ENCODE results near the gene RBFOX2.
A peak's percentile ranks its signal among the peaks of the same experiment; 100 is the strongest.

The RBFOX2 gene

DNA sequence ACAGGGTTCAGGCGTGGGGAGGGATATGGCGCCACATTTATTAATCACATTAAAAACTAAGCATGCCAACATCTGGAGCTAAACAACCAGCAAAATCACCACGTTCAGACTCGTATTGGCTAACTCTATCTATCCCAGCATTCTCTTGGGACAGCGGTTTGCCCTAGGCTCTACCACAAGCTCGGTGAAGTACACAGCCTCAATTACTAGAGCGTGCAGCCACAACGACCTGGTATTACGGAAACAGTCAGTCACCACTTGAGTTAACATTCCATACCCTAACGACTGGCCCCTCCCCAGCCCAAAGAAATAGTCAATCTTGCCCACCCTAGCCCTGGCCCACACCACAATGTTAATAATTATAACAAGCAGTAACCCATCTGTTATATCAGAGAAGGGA lies 278.8 kb downstream of the RBFOX2 start:
- CTCF ChIA-PET = interaction anchor here (0.8 kb wide), 1 partner anchor 122 kb away, joined by 3 read pairs; no protein-coding TSS in a partner anchor
- POLR2A ChIA-PET = no interaction called here
- TF ChIP-seq, protein P1, sequence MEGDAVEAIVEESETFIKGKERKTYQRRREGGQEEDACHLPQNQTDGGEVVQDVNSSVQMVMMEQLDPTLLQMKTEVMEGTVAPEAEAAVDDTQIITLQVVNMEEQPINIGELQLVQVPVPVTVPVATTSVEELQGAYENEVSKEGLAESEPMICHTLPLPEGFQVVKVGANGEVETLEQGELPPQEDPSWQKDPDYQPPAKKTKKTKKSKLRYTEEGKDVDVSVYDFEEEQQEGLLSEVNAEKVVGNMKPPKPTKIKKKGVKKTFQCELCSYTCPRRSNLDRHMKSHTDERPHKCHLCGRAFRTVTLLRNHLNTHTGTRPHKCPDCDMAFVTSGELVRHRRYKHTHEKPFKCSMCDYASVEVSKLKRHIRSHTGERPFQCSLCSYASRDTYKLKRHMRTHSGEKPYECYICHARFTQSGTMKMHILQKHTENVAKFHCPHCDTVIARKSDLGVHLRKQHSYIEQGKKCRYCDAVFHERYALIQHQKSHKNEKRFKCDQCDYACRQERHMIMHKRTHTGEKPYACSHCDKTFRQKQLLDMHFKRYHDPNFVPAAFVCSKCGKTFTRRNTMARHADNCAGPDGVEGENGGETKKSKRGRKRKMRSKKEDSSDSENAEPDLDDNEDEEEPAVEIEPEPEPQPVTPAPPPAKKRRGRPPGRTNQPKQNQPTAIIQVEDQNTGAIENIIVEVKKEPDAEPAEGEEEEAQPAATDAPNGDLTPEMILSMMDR (IDR thresholded peaks at IDR 0.05; ENCODE audit: control extremely low read depth, extremely low read depth, low read depth, missing control alignments) = no peak
- peak; percentile 30 for DNase-seq (ENCODE audit: extremely low spot score)

DNA sequence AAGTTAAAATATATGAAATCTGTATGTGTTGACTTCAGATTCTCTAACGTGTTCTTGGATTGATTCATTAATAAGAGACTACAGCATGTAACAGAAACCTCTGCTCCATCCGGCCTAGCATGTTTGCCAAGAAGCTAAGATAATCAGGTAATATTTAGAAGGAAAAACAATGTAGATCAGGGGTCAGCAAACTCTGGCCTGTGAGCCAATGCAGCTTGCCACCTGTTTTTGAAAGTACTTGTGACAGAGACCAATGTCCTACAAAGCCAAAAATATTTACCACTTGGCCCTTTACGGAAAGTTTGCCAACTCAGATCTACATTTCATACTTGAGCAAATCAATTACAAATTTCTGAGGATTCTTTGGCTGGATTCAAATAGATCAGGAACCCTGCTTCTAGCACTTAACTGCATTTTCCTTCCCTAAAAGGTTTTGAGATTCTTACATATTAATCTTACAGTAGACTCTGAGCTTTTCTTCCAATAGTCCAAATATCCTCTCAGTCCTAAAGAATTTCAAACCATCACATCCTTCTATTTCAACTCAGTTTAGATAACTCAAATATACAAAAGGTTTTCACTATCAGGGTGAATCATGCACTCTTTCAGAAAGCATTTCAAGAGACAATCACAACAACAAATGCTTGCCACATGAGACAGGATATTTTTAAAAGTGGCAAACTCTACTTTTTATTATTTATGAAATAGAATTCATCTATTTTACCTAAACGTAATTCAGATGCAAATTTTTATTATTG lies 281.5 kb downstream of the RBFOX2 start:
- DNase-seq (ENCODE audit: extremely low spot score) = no peak
- TF ChIP-seq, protein P1 (IDR thresholded peaks at IDR 0.05; ENCODE audit: control extremely low read depth, extremely low read depth, low read depth, missing control alignments) = no peak
- POLR2A ChIA-PET = no interaction called here
- CTCF ChIA-PET = no interaction called here

GRCh38 chr22:35746248-35746647 lies 282.4 kb downstream of the RBFOX2 start:
- DNase-seq (ENCODE audit: extremely low spot score) = no peak
- TF ChIP-seq, protein P1 (IDR thresholded peaks at IDR 0.05; ENCODE audit: control extremely low read depth, extremely low read depth, low read depth, missing control alignments) = no peak
- POLR2A ChIA-PET = no interaction called here
- CTCF ChIA-PET = no interaction called here

DNA sequence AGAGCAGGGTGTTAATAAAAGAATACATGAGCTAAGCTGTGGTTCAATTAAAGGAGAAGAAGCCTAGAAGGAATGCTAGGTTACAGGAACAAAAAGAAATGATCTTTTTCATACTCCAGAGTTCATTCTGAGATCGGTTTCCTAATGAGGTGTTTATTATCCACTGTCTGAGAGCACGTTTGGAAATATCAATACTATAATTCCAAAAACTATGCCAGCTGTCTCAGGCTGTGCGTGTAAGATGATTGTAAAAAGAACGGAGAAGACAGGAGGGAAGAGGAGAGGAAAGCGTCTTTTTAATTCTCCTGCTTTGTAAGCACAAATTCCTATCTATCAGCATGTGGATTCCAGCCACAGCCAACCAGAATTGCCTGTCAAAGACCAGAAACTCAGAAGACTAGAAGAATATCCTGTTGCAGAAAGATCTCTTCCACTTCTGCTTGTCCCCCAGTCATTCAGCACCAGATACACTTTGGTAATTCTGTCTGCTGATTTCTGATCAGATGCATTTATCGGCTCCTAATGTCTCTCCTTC lies 285.2 kb downstream of the RBFOX2 start:
- ChIA-PET POLR2A (no interaction called here), CTCF (no interaction called here)
- TF ChIP-seq, protein P1 (IDR thresholded peaks at IDR 0.05; ENCODE audit: control extremely low read depth, extremely low read depth, low read depth, missing control alignments) = no peak
- no peak for DNase-seq (ENCODE audit: extremely low spot score)

DNA sequence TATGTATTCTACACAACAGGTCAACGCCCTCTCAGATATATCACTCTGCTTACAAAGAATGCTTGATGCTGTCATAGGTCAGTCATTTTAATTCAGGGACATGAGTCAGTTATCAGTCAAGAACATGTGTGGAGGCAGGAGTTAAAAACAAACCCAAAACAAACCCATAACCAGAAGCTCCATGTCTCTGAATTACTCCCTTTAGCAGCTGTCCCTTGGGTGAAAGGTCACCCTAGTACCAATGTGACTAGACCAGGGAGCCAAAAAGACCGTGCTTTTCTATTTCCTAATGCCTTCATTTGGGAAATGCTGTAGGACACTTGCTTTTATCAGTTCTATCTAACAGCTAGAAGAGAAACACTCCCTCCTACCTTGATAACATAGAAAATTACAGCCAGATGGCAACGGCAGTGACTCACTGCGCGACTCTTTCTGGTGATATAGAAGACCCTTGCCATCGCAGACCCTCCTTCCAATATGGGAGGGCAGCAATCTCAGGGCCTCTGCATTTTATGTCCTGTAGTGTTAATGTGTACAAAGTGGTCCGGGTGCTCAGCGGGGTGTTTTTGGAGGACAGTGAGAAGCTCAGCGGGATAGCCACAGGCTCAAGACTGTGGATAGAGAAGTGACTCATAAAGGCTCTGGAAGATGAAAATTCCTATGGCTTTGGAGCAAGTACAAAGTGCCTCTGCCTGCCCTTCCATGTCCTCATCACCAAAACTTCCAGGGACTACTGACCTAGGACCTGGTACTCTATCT lies 286.1 kb downstream of the RBFOX2 start:
- CTCF ChIA-PET = no interaction called here
- TF ChIP-seq, protein P1 (IDR thresholded peaks at IDR 0.05; ENCODE audit: control extremely low read depth, extremely low read depth, low read depth, missing control alignments) = no peak
- POLR2A ChIA-PET = no interaction called here
- no peak for DNase-seq (ENCODE audit: extremely low spot score)

GRCh38 chr22:35740616-35741015 lies 288.0 kb downstream of the RBFOX2 start:
- no peak for DNase-seq (ENCODE audit: extremely low spot score)
- POLR2A ChIA-PET = no interaction called here
- CTCF ChIA-PET = no interaction called here
- TF ChIP-seq, protein P1 (IDR thresholded peaks at IDR 0.05; ENCODE audit: control extremely low read depth, extremely low read depth, low read depth, missing control alignments) = no peak
